MCF 10A (cell line): ENCODE data around the gene TGFB2. TPM values are rescaled to one million over a fixed set of nuclear protein-coding genes. Genes with fewer than 3 reads are reported as not detected.

ENCODE experiments used
- BruUV-seq: library from RNA; stranded (reverse); fragments of 400-500 nt; replicated peaks from 2 replicates; lab custom pipeline; 2021; lab: Mats Ljungman, UMichigan
- CTCF ChIA-PET: fragments of 300-600 bp; sonication (Branson Sonifier 250); formaldehyde crosslinking; extraction: SDS; loops from one replicate; lab custom pipeline; 2021; ENCODE audit warnings: antibody characterized with exemption, inconsistent platforms; lab: Yijun Ruan, JAX
- POLR2A ChIA-PET: fragments of 300-600, 350-650 bp; sonication (Branson Sonifier 250); formaldehyde crosslinking; extraction: SDS; loops from one replicate; lab custom pipeline; 2020; ENCODE audit warnings: antibody characterized with exemption, inconsistent platforms; lab: Yijun Ruan, JAX
- DNase-seq: peaks from one replicate; pipeline ENCODE4 v3.0.0-alpha.2; 2018; ENCODE audit not compliant: unreplicated experiment
- H3K27ac Mint-ChIP-seq: one replicate; pipeline ENCODE4 v1.8.0; 2022; ENCODE audit warnings: mild to moderate bottlenecking, low read depth, mixed read lengths; ENCODE audit not compliant: unreplicated experiment
- H3K27me3 Mint-ChIP-seq: one replicate; pipeline ENCODE4 v1.8.0; 2022; ENCODE audit warnings: mixed read lengths; ENCODE audit not compliant: insufficient read depth, unreplicated experiment
- H3K36me3 Mint-ChIP-seq: one replicate; pipeline ENCODE4 v1.8.0; 2022; ENCODE audit warnings: mild to moderate bottlenecking, moderate library complexity, mixed read lengths; ENCODE audit not compliant: insufficient read depth, unreplicated experiment
- H3K4me1 Mint-ChIP-seq: one replicate; pipeline ENCODE4 v1.8.0; 2022; ENCODE audit warnings: mixed read lengths; ENCODE audit not compliant: insufficient read depth, unreplicated experiment
- H3K4me3 Mint-ChIP-seq: one replicate; pipeline ENCODE4 v1.8.0; 2022; ENCODE audit warnings: mild to moderate bottlenecking, moderate library complexity, mixed read lengths; ENCODE audit not compliant: unreplicated experiment
- H3K9me3 Mint-ChIP-seq: one replicate; pipeline ENCODE4 v1.8.0; 2022; ENCODE audit warnings: mixed read lengths; ENCODE audit not compliant: unreplicated experiment
- CTCF ChIP-seq: fragments of 200-600 bp; IDR thresholded peaks from one replicate; pipeline ENCODE4 v1.8.0; 2022; ENCODE audit warnings: antibody characterized with exemption, mild to moderate bottlenecking; ENCODE audit not compliant: unreplicated experiment
- intact Hi-C: fragments of 100-400 bp; cut with micrococcal nuclease; formaldehyde crosslinking; loops from 2 replicates; pipeline ENCODE4 v1.14.1; 2022
- total RNA-seq: library from RNA; stranded (reverse); gene quantifications from 2 replicates; pipeline ENCODE4 v1.2.3, GENCODE V29; 2022

Gene TGFB2
- total RNA-seq, 1 experiment from 2014 or later: 6.3 TPM

- H3K4me3 Mint-ChIP-seq: no peak overlapping the region
- ChIA-PET CTCF (interaction anchor here (0.8 to 1.1 kb wide), 2 partner anchors 27 to 33 kb away, joined by 3 to 5 read pairs; no protein-coding TSS in a partner anchor), POLR2A (interaction anchor here (1.4 kb wide), 1 partner anchor 15 kb away, joined by 3 read pairs; no protein-coding TSS in a partner anchor)
- BruUV-seq: no TSS peak
- no peak overlapping the region for H3K27ac Mint-ChIP-seq
- intact Hi-C loops: loop anchor here (1.0 kb wide), 1 partner anchor 12 kb away; no protein-coding TSS in a partner anchor
- H3K36me3 Mint-ChIP-seq: no peaks in the 10 kb centered on the region
- no peaks in the 10 kb centered on the region for H3K27me3 Mint-ChIP-seq
- no peak for DNase-seq
- TF ChIP-seq CTCF: no peak
- H3K9me3 Mint-ChIP-seq: peaks cover 9% of the 10 kb centered on the region
- peaks cover 10% of the 10 kb centered on the region for H3K4me1 Mint-ChIP-seq
These were observed 68.0 kb downstream of the TGFB2 start for GRCh38 chr1:218413179-218413578.

- ChIA-PET CTCF (no interaction called here), POLR2A (no interaction called here)
- H3K4me1 Mint-ChIP-seq: peaks cover 10% of the 10 kb centered on the region
- H3K36me3 Mint-ChIP-seq: no peaks in the 10 kb centered on the region
- no TSS peak for BruUV-seq
- intact Hi-C loops: no loop called here
- H3K9me3 Mint-ChIP-seq: peaks cover 9% of the 10 kb centered on the region
- no peak for DNase-seq
- no peak overlapping the region for H3K27ac Mint-ChIP-seq
- TF ChIP-seq CTCF: no peak
- no peaks in the 10 kb centered on the region for H3K27me3 Mint-ChIP-seq
- no peak overlapping the region for H3K4me3 Mint-ChIP-seq
These were observed 69.1 kb downstream of the TGFB2 start for GRCh38 chr1:218414060-218414728.

DNA sequence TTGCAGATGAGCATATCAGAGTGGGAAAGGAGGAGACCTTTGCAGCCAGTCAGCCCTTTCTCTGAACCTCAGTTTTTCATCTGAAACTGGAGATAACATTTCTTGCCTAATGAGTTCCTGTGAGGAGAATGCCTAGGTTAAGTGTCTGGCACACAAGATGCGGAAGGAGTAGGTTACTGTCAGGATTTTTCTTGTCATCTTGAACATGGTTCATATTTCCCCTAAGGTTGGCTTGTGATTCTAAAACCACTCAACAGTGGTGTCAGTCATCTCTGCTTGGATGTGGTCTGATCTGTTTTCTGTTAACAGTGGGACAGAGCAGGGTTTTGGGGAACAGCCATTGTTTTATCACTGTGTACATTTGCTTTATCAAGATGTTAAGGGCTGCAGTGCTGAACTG, 70.6 kb downstream of the TGFB2 start:
- Mint-ChIP-seq H3K4me1 (no peaks in the 10 kb centered on the region), H3K36me3 (no peaks in the 10 kb centered on the region)

More for the DNA sequence above, 70.6 kb downstream of the TGFB2 start:
- Mint-ChIP-seq H3K4me3 (no peak overlapping the region), H3K9me3 (peaks cover 9% of the 10 kb centered on the region), H3K27me3 (no peaks in the 10 kb centered on the region), H3K27ac (no peak overlapping the region)
- no peak for TF ChIP-seq CTCF
- ChIA-PET CTCF (interaction anchor here (0.6 kb wide), 1 partner anchor 406 kb away, joined by 3 read pairs; no protein-coding TSS in a partner anchor), POLR2A (interaction anchor here (1.0 kb wide), 1 partner anchor 35 kb away, joined by 3 read pairs; no protein-coding TSS in a partner anchor)
- no peak for DNase-seq
- no TSS peak for BruUV-seq
- intact Hi-C loops: no loop called here
